CD4-positive, alpha-beta T cell treated with Interleukin-17A for 4 hours (primary cell): ENCODE results near the gene SUN2.
A peak's percentile ranks its signal among the peaks of the same experiment; 100 is the strongest.

ENCODE experiments used
- DNase-seq: peaks from one replicate; pipeline ENCODE4 v3.0.0-alpha.2; 2020; ENCODE audit warnings: mixed read lengths

SUN2 gene

GRCh38 chr22:38734421-38735100 lies 21.2 kb downstream of the SUN2 start:
- DNase-seq = peak; percentile 25

GRCh38 chr22:38733724-38734381 lies 21.9 kb downstream of the SUN2 start:
- DNase-seq = no peak

- DNase-seq = peak; percentile 73
Observed at GRCh38 chr22:38733329-38733723, 22.5 kb downstream of the SUN2 start.

- no peak for DNase-seq
Observed at GRCh38 chr22:38732251-38732815, 23.5 kb downstream of the SUN2 start.

- no peak for DNase-seq
Observed at GRCh38 chr22:38731703-38732161, 24.1 kb downstream of the SUN2 start.

- DNase-seq = no peak
Observed at GRCh38 chr22:38730411-38730871, 25.4 kb downstream of the SUN2 start.

GRCh38 chr22:38729946-38730345 lies 25.9 kb downstream of the SUN2 start:
- no peak for DNase-seq

GRCh38 chr22:38728871-38729796 lies 26.7 kb downstream of the SUN2 start:
- no peak for DNase-seq

- no peak for DNase-seq
Observed at GRCh38 chr22:38727530-38728451, 28.0 kb downstream of the SUN2 start.

- no peak for DNase-seq
Observed at GRCh38 chr22:38727123-38727522, 28.7 kb downstream of the SUN2 start.

GRCh38 chr22:38725900-38726655 lies 29.7 kb downstream of the SUN2 start:
- DNase-seq = no peak

- peak; percentile 54 for DNase-seq
Observed at GRCh38 chr22:38724926-38725571, 30.7 kb downstream of the SUN2 start.

GRCh38 chr22:38724176-38724575 lies 31.6 kb downstream of the SUN2 start:
- no peak for DNase-seq

- DNase-seq = no peak
Observed at GRCh38 chr22:38721551-38721950, 34.2 kb downstream of the SUN2 start.

GRCh38 chr22:38720350-38720749 lies 35.4 kb downstream of the SUN2 start:
- no peak for DNase-seq

GRCh38 chr22:38719196-38719595 lies 36.6 kb downstream of the SUN2 start:
- no peak for DNase-seq

- DNase-seq = no peak
Observed at GRCh38 chr22:38718414-38718813, 37.4 kb downstream of the SUN2 start.

- DNase-seq = no peak
Observed at GRCh38 chr22:38717244-38717643, 38.6 kb downstream of the SUN2 start.

- DNase-seq = no peak
Observed at GRCh38 chr22:38716826-38717225, 39.0 kb downstream of the SUN2 start.

- DNase-seq = no peak
Observed at GRCh38 chr22:38716271-38716670, 39.5 kb downstream of the SUN2 start.

- DNase-seq = no peak
Observed at GRCh38 chr22:38715852-38716251, 39.9 kb downstream of the SUN2 start.
